Measurements from ENCODE around the gene ORAI3. TPM values are rescaled to one million over a fixed set of nuclear protein-coding genes. Genes with fewer than 3 reads are reported as not detected.

Gene ORAI3
- total RNA-seq, 1 experiment from 2014 or later: 10.8 TPM

- TF ChIP-seq, protein P1, sequence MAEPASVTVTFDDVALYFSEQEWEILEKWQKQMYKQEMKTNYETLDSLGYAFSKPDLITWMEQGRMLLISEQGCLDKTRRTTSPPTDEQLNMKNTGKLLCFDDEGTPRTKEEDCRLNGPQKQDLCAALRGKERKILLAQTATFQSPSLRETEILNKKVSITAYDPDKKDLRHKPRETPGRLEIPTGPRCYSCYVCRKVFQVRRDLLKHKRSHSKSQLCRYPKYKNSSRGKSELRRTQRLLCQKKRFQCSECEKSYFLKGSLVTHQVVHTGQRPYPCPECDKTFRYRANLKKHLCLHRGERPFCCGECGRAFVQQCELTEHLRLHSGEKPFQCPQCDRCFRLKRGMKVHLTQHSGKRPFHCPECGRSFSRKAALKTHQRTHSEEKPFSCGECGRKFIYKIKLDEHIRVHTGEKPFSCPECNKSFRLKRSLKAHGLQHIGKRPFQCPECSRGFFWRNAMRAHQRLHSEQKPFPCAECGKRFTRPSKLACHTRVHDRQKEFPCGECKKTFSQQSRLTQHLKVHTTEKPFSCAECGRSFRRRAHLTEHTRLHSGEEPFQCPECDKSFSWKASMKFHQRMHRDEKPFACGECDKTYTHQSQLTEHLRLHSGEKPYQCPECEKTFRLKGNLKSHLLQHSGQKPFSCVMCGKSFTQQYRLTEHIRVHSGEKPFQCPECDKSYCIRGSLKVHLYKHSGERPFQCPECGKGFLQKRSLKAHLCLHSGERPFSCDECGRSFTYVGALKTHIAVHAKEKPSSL (CRISPR knock-in tag; conservative IDR thresholded peaks at IDR 0.05): no peak
- TF ChIP-seq ZNF219 (CRISPR knock-in tag; IDR thresholded peaks at IDR 0.05; ENCODE audit: borderline replicate concordance) (no peak), MXD4 (CRISPR knock-in tag; IDR thresholded peaks at IDR 0.05; ENCODE audit: borderline replicate concordance) (no peak), ZBTB43 (CRISPR knock-in tag; IDR thresholded peaks at IDR 0.05) (peak; percentile 28; the same call in 1 of the 2 replicates), ZNF396 (CRISPR knock-in tag; IDR thresholded peaks at IDR 0.05; ENCODE audit: borderline replicate concordance) (no peak), HMGA2 (CRISPR knock-in tag; IDR thresholded peaks at IDR 0.05) (no peak), CREM (CRISPR knock-in tag; IDR thresholded peaks at IDR 0.05) (0 out of 2 replicates have a peak, but pooled peaks have one; percentile 27), ZNF671 (CRISPR knock-in tag; IDR thresholded peaks at IDR 0.05) (no peak), ZNF423 (CRISPR knock-in tag; IDR thresholded peaks at IDR 0.05) (no peak), FOXP4 (CRISPR knock-in tag; IDR thresholded peaks at IDR 0.05) (peak; percentile 15; the same call in 1 of the 2 replicates), SOX15 (CRISPR knock-in tag; IDR thresholded peaks at IDR 0.05) (no peak), NR1H2 (CRISPR knock-in tag; IDR thresholded peaks at IDR 0.05) (no peak), GRHL2 (CRISPR knock-in tag; IDR thresholded peaks at IDR 0.05; ENCODE audit: insufficient replicate concordance, severe bottlenecking) (no peak), NFATC4 (CRISPR knock-in tag; IDR thresholded peaks at IDR 0.05) (no peak), TEAD4 (CRISPR knock-in tag; IDR thresholded peaks at IDR 0.05) (no peak; the same call in 1 of the 2 replicates), ZNF532 (CRISPR knock-in tag; IDR thresholded peaks at IDR 0.05; ENCODE audit: borderline replicate concordance) (no peak), E2F1 (CRISPR knock-in tag; IDR thresholded peaks at IDR 0.05) (no peak; the same call in 1 of the 2 replicates), FOXK1 (CRISPR knock-in tag; IDR thresholded peaks at IDR 0.05) (peak; percentile 46), OVOL2 (CRISPR knock-in tag; IDR thresholded peaks at IDR 0.05; ENCODE audit: borderline replicate concordance) (no peak)
- TF ChIP-seq, protein P2, sequence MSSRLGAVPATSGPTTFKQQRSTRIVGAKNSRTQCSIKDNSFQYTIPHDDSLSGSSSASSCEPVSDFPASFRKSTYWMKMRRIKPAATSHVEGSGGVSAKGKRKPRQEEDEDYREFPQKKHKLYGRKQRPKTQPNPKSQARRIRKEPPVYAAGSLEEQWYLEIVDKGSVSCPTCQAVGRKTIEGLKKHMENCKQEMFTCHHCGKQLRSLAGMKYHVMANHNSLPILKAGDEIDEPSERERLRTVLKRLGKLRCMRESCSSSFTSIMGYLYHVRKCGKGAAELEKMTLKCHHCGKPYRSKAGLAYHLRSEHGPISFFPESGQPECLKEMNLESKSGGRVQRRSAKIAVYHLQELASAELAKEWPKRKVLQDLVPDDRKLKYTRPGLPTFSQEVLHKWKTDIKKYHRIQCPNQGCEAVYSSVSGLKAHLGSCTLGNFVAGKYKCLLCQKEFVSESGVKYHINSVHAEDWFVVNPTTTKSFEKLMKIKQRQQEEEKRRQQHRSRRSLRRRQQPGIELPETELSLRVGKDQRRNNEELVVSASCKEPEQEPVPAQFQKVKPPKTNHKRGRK (CRISPR knock-in tag; IDR thresholded peaks at IDR 0.05; ENCODE audit: borderline replicate concordance): no peak
- TF ChIP-seq, protein P3, sequence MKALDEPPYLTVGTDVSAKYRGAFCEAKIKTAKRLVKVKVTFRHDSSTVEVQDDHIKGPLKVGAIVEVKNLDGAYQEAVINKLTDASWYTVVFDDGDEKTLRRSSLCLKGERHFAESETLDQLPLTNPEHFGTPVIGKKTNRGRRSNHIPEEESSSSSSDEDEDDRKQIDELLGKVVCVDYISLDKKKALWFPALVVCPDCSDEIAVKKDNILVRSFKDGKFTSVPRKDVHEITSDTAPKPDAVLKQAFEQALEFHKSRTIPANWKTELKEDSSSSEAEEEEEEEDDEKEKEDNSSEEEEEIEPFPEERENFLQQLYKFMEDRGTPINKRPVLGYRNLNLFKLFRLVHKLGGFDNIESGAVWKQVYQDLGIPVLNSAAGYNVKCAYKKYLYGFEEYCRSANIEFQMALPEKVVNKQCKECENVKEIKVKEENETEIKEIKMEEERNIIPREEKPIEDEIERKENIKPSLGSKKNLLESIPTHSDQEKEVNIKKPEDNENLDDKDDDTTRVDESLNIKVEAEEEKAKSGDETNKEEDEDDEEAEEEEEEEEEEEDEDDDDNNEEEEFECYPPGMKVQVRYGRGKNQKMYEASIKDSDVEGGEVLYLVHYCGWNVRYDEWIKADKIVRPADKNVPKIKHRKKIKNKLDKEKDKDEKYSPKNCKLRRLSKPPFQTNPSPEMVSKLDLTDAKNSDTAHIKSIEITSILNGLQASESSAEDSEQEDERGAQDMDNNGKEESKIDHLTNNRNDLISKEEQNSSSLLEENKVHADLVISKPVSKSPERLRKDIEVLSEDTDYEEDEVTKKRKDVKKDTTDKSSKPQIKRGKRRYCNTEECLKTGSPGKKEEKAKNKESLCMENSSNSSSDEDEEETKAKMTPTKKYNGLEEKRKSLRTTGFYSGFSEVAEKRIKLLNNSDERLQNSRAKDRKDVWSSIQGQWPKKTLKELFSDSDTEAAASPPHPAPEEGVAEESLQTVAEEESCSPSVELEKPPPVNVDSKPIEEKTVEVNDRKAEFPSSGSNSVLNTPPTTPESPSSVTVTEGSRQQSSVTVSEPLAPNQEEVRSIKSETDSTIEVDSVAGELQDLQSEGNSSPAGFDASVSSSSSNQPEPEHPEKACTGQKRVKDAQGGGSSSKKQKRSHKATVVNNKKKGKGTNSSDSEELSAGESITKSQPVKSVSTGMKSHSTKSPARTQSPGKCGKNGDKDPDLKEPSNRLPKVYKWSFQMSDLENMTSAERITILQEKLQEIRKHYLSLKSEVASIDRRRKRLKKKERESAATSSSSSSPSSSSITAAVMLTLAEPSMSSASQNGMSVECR (CRISPR knock-in tag; IDR thresholded peaks at IDR 0.05; ENCODE audit: borderline replicate concordance): peak; percentile 62; the same call in 1 of the 2 replicates
These were observed 8.7 kb downstream of the ORAI3 start, which contains the start of gene SETD1A (continued) for GRCh38 chr16:30957456-30958174.

Measured in WTC11 (cell line).